ENCODE data around the gene TMEM87A.

Gene TMEM87A

GRCh38 chr15:42165106-42165505, 108.1 kb downstream of the TMEM87A start:
- in situ Hi-C loops (cut with HindIII; ENCODE audit: low sequenced_read_pairs), result loop anchor here (25.0 kb wide), 1 partner anchor 272 kb away; no protein-coding TSS in a partner anchor
- no peak overlapping the region for H3K4me3 ChIP-seq (ENCODE audit: low read depth, low read length)
- no peak for TF ChIP-seq CTCF (IDR thresholded peaks at IDR 0.05; ENCODE audit: low read depth, low read length, missing control alignments)
- no peak for DNase-seq (ENCODE audit: low read depth)

GRCh38 chr15:42163947-42164550, 109.2 kb downstream of the TMEM87A start:
- TF ChIP-seq CTCF (IDR thresholded peaks at IDR 0.05; ENCODE audit: low read depth, low read length, missing control alignments), result no peak

GRCh38 chr15:42163291-42163690, 109.9 kb downstream of the TMEM87A start:
- in situ Hi-C loops (cut with HindIII; ENCODE audit: low sequenced_read_pairs), result loop anchor here (25.0 kb wide), 1 partner anchor 274 kb away; no protein-coding TSS in a partner anchor
- no peak for TF ChIP-seq CTCF (IDR thresholded peaks at IDR 0.05; ENCODE audit: low read depth, low read length, missing control alignments)
- no peak for DNase-seq (ENCODE audit: low read depth)
- no peak overlapping the region for H3K4me3 ChIP-seq (ENCODE audit: low read depth, low read length)

More at GRCh38 chr15:42163947-42164550, 109.2 kb downstream of the TMEM87A start:
- in situ Hi-C loops (cut with HindIII; ENCODE audit: low sequenced_read_pairs), result loop anchor here (25.0 kb wide), 1 partner anchor 273 kb away; no protein-coding TSS in a partner anchor
- no peak for DNase-seq (ENCODE audit: low read depth)
- H3K4me3 ChIP-seq (ENCODE audit: low read depth, low read length), result no peak overlapping the region

Measured in astrocyte of the cerebellum (primary cell).